ENCODE data around the gene KIAA0232. TPM values are rescaled to one million over a fixed set of nuclear protein-coding genes. Genes with fewer than 3 reads are reported as not detected.

Gene KIAA0232
- total RNA-seq, 1 experiment from 2014 or later = 28.5 TPM

- Histone ChIP-seq H2BK120ac (ENCODE audit: low read depth, low read length, poor library complexity, severe bottlenecking) (no peak overlapping the region), H3K56ac (ENCODE audit: insufficient read length, low read depth, low read length) (no peak overlapping the region), H2BK15ac (ENCODE audit: low read depth, low read length) (no peak overlapping the region), H3K23me2 (ENCODE audit: insufficient read length, low read depth, low read length, poor library complexity, severe bottlenecking) (no peaks in the 10 kb centered on the region), H3K4me1 (ENCODE audit: insufficient read depth, low read length) (no peaks in the 10 kb centered on the region; the same call in 1 of the 2 replicates), H2BK20ac (ENCODE audit: low read depth, low read length, poor library complexity, severe bottlenecking) (no peak overlapping the region), H4K20me1 (ENCODE audit: control insufficient read depth, insufficient read depth, insufficient read length) (no peaks in the 10 kb centered on the region), H3K27me3 (ENCODE audit: insufficient read depth, low read length) (no peaks in the 10 kb centered on the region), H3K79me2 (ENCODE audit: insufficient read depth, low read length) (no peaks in the 10 kb centered on the region; the same call in 1 of the 2 replicates), H2BK12ac (ENCODE audit: insufficient read length, low read depth, low read length) (no peak overlapping the region), H3K14ac (ENCODE audit: insufficient read depth, low read length) (no peak overlapping the region), H3K9me3 (ENCODE audit: control insufficient read depth, low read depth, low read length) (no peaks in the 10 kb centered on the region), H4K8ac (replicated peaks; ENCODE audit: insufficient read length, low read depth, low read length) (no peak overlapping the region), H3K27ac (ENCODE audit: insufficient read length, low read depth, low read length) (no peak overlapping the region), H3T11ph (ENCODE audit: low read length) (no peak overlapping the region), H3K4ac (ENCODE audit: low read depth, low read length) (no peak overlapping the region), H4K5ac (ENCODE audit: insufficient read length, low read depth, low read length) (no peak overlapping the region), H2AK5ac (ENCODE audit: insufficient read length, low read length) (no peak overlapping the region), H2BK5ac (ENCODE audit: insufficient read length, low read length) (no peak overlapping the region), H3K4me2 (ENCODE audit: insufficient read depth, insufficient read length, low read length) (no peak overlapping the region), H3K79me1 (ENCODE audit: insufficient read depth, low read depth, low read length, poor library complexity, severe bottlenecking) (peaks cover 2% of the 10 kb centered on the region), H2AFZ (ENCODE audit: low read length) (no peak overlapping the region), H3K18ac (ENCODE audit: insufficient read length, low read depth, low read length) (no peak overlapping the region), H3K23ac (ENCODE audit: insufficient read length, low read depth, low read length) (no peak overlapping the region), H4K91ac (ENCODE audit: insufficient read length, low read depth, low read length) (no peak overlapping the region), H3K9ac (ENCODE audit: extremely low read depth, insufficient read length, low read length) (no peak overlapping the region)
- Mint-ChIP-seq H3K27ac (peak overlapping the region in 1 of 3 experiments; percentile 84; a peak in 1 of 7 replicates), H3K4me1 (peaks cover 16 to 28% of the 10 kb centered on the region in 2 experiments), H3K36me3 (ENCODE audit: insufficient read depth in 1 of 3, low read depth in 3 of 3) (peaks cover 12 to 29% (median 26%) of the 10 kb centered on the region in 3 experiments; a peak in 5 of 7 replicates), H3K9me3 (no peaks in the 10 kb centered on the region), H3K4me3 (no peak overlapping the region), H3K27me3 (ENCODE audit: low read depth) (no peaks in the 10 kb centered on the region)
- no peak for DNase-seq
- TF ChIP-seq CTCF (conservative IDR thresholded peaks at IDR 0.05) = no peak
- no CpG with 5 or more reads among the region's 32 CpGs for WGBS (ENCODE audit: extremely low coverage, insufficient read length, low lambda C conversion rate)
Measured at GRCh38 chr4:6923507-6923906, 141.0 kb downstream of the KIAA0232 start.

Data from H9 (cell line).